Cardiac atrium fibroblast (primary cell): ENCODE results near the gene SOS1. TPM values are rescaled to one million over a fixed set of nuclear protein-coding genes. Genes with fewer than 3 reads are reported as not detected.

Source experiments
- total RNA-seq: library from RNA; depleted of rRNA; stranded (reverse); fragments of >200 nt; gene quantifications from 2 replicates; pipeline ENCODE4 v1.2.3, GENCODE V29; 2015

Gene SOS1
- total RNA-seq: 25.6 and 28.5 TPM in 2 replicates

DNA sequence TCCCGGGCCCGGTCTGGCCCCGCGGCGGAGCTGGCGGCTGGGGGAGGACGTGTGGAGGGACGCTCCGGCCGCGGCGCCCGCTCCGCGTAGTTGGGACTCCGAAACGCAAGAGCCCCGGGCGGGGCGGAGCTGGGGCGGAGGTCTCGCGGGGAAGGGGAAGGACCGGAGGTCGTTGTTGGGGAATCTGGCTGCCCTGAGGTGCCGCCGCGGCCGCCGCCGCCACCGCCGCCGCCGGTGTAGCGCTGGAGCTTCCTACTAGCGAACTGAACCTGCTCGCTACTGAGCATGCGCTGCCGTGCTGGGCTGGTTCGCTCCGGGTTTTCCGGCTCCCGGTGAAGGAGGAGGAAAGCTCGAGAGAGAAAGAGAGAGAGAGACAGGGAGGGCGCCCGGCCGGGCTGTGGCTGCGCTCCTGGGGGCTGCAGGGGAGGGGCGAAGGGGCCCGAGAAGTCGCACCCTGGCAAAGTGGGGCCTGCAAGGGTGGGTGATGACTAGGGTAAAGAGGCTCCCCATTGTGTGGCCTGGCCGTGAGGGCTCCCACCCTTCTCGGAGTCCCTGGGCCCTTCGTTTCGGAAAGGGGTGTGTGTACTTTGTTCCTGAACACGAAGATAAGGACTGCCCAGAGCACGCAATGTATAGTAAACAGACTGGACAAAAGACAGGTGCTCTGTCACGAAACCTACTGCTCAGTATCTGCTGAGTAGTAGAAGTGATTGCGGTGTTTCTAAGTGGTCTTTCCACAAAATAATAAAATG lies at the start of gene SOS1:
SOS1 (minus strand) TSS at position 281 of the 752 bp plus-strand sequence. CDS start 629 bp downstream, outside the sequence.

Other genes starting within 250 kb of the SOS1 start
- gene DHX57, start 245.1 kb downstream of the SOS1 start, total RNA-seq: 6.7 and 11.5 TPM in 2 replicates
- 22.0 and 27.5 TPM in 2 replicates for gene MORN2, start 245.1 kb downstream of the SOS1 start, total RNA-seq
- gene ARHGEF33, start 231.2 kb downstream of the SOS1 start, total RNA-seq: 0.18 and 0.32 TPM in 2 replicates
- gene CDKL4, start 122.9 kb upstream of the SOS1 start, total RNA-seq: 1.1 and 1.3 TPM in 2 replicates